Suprapubic skin (tissue), 4 donors: ENCODE measurements around the gene NOB1.

Experiments used
- EP300 ChIP-seq: sonication (generic); formaldehyde crosslinking; IDR thresholded peaks from one replicate; pipeline ENCODE4 v1.6.1; 2017; ENCODE audit warnings: antibody characterized with exemption
- POLR2A ChIP-seq, 2 donors: fragments of 450-650 bp; IDR thresholded peaks; one replicate each; pipeline ENCODE4 v1.6.1; 2017; ENCODE audit warnings: antibody characterized with exemption in 2 of 2, mild to moderate bottlenecking in 2 of 2, moderate library complexity in 2 of 2
- POLR2AphosphoS5 ChIP-seq, 3 donors: sonication (generic); formaldehyde crosslinking; IDR thresholded peaks; one replicate each; pipeline ENCODE4 v1.6.1; 2017; ENCODE audit warnings: antibody characterized with exemption in 3 of 3
- TF ChIP-seq, protein P1 (sequence below), 2 donors: fragments of 200-600 bp in 1 of 2; fragments of 450-650 bp in 1 of 2; sonication (generic) in 1 of 2; IDR thresholded peaks; one replicate each; pipeline ENCODE4 v1.5.1; 2016 to 2019; ENCODE audit warnings: antibody characterized with exemption in 2 of 2, mild to moderate bottlenecking in 1 of 2, moderate library complexity in 1 of 2

GRCh38 chr16:69747115-69747514, 7.6 kb downstream of the NOB1 start:
- TF ChIP-seq, protein P1, sequence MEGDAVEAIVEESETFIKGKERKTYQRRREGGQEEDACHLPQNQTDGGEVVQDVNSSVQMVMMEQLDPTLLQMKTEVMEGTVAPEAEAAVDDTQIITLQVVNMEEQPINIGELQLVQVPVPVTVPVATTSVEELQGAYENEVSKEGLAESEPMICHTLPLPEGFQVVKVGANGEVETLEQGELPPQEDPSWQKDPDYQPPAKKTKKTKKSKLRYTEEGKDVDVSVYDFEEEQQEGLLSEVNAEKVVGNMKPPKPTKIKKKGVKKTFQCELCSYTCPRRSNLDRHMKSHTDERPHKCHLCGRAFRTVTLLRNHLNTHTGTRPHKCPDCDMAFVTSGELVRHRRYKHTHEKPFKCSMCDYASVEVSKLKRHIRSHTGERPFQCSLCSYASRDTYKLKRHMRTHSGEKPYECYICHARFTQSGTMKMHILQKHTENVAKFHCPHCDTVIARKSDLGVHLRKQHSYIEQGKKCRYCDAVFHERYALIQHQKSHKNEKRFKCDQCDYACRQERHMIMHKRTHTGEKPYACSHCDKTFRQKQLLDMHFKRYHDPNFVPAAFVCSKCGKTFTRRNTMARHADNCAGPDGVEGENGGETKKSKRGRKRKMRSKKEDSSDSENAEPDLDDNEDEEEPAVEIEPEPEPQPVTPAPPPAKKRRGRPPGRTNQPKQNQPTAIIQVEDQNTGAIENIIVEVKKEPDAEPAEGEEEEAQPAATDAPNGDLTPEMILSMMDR (IDR thresholded peaks at IDR 0.05), result no peak
- no peak for TF ChIP-seq POLR2A (IDR thresholded peaks at IDR 0.05)
- no peak for TF ChIP-seq POLR2AphosphoS5 (IDR thresholded peaks at IDR 0.05)
- no peak for TF ChIP-seq EP300
